Skeletal muscle tissue (tissue), 4 donors: ENCODE results near the gene CCDC188. TPM values are rescaled to one million over a fixed set of nuclear protein-coding genes. Genes with fewer than 3 reads are reported as not detected.

Experiments used
- H3K27ac ChIP-seq: one replicate; pipeline ENCODE4 v1.7.0; 2013; ENCODE audit warnings: mild to moderate bottlenecking, low read depth, low read length, inconsistent platforms
- H3K27me3 ChIP-seq, 3 donors: one replicate each; pipeline ENCODE4 v1.7.0; 2013; ENCODE audit warnings: low read length in 3 of 3; ENCODE audit not compliant: control insufficient read depth in 3 of 3, insufficient read depth in 3 of 3
- H3K36me3 ChIP-seq, 3 donors: one replicate each; pipeline ENCODE4 v1.7.0; 2013; ENCODE audit warnings: low read length in 3 of 3; ENCODE audit not compliant: control insufficient read depth in 3 of 3, insufficient read depth in 3 of 3
- H3K4me1 ChIP-seq, 3 donors: one replicate each; pipeline ENCODE4 v1.7.0; 2013; ENCODE audit warnings: low read length in 3 of 3, mild to moderate bottlenecking in 3 of 3; ENCODE audit not compliant: control insufficient read depth in 3 of 3, insufficient read depth in 3 of 3
- H3K4me3 ChIP-seq, 3 donors: one replicate each; pipeline ENCODE4 v1.7.0; 2013; ENCODE audit warnings: low read length in 3 of 3
- H3K9ac ChIP-seq, 3 donors: one replicate each; pipeline ENCODE4 v1.7.0; 2013; ENCODE audit warnings: low read length in 3 of 3, mild to moderate bottlenecking in 3 of 3, moderate library complexity in 2 of 3, low read depth in 1 of 3
- H3K9me3 ChIP-seq, 3 donors: one replicate each; pipeline ENCODE4 v1.7.0; 2013; ENCODE audit warnings: low read length in 3 of 3; ENCODE audit not compliant: control insufficient read depth in 3 of 3
- total RNA-seq: library from RNA; depleted of rRNA; stranded (reverse); fragments of >200 nt; gene quantifications from one replicate; pipeline ENCODE4 v1.2.3, GENCODE V29; 2014
- donor health status: Osteomylitis.

CCDC188 gene
- total RNA-seq, 1 donor from 2014 or later, result not detected

GRCh38 chr22:20178075-20178914 is 27.4 kb upstream of the CCDC188 start:
- H3K9me3 ChIP-seq, result no peaks in the 10 kb centered on the region
- H3K9ac ChIP-seq, result no peak overlapping the region
- H3K36me3 ChIP-seq, result no peaks in the 10 kb centered on the region
- no peaks in the 10 kb centered on the region for H3K4me1 ChIP-seq
- H3K4me3 ChIP-seq, result no peak overlapping the region
- H3K27me3 ChIP-seq, result peaks cover 0 to 9% (median 3%) of the 10 kb centered on the region in 3 donors
- H3K27ac ChIP-seq, result no peak overlapping the region

GRCh38 chr22:20177217-20177911 is 26.5 kb upstream of the CCDC188 start:
- Histone ChIP-seq H3K27me3 (peaks cover 0 to 9% (median 3%) of the 10 kb centered on the region in 3 donors), H3K27ac (no peak overlapping the region), H3K9me3 (no peaks in the 10 kb centered on the region), H3K9ac (no peak overlapping the region), H3K36me3 (no peaks in the 10 kb centered on the region), H3K4me1 (no peaks in the 10 kb centered on the region), H3K4me3 (no peak overlapping the region)

- Histone ChIP-seq H3K27ac (no peak overlapping the region), H3K9ac (no peak overlapping the region), H3K36me3 (no peaks in the 10 kb centered on the region), H3K27me3 (peaks cover 0 to 9% (median 3%) of the 10 kb centered on the region in 3 donors), H3K4me3 (no peak overlapping the region), H3K4me1 (no peaks in the 10 kb centered on the region), H3K9me3 (no peaks in the 10 kb centered on the region)
Measured at GRCh38 chr22:20176421-20177085, 25.7 kb upstream of the CCDC188 start.

- Histone ChIP-seq H3K36me3 (no peaks in the 10 kb centered on the region), H3K9me3 (no peaks in the 10 kb centered on the region), H3K27me3 (peaks cover 0 to 9% (median 3%) of the 10 kb centered on the region in 3 donors), H3K9ac (no peak overlapping the region), H3K4me1 (no peaks in the 10 kb centered on the region), H3K4me3 (no peak overlapping the region), H3K27ac (no peak overlapping the region)
Measured at GRCh38 chr22:20175597-20175900, 24.7 kb upstream of the CCDC188 start.

GRCh38 chr22:20174785-20175596 is 24.1 kb upstream of the CCDC188 start:
- Histone ChIP-seq H3K36me3 (no peaks in the 10 kb centered on the region), H3K27ac (no peak overlapping the region), H3K9me3 (no peaks in the 10 kb centered on the region), H3K9ac (no peak overlapping the region), H3K4me3 (no peak overlapping the region), H3K27me3 (peaks cover 0 to 9% (median 3%) of the 10 kb centered on the region in 3 donors), H3K4me1 (no peaks in the 10 kb centered on the region)

GRCh38 chr22:20173772-20174171 is 22.9 kb upstream of the CCDC188 start:
- H3K9ac ChIP-seq, result no peak overlapping the region
- no peaks in the 10 kb centered on the region for H3K9me3 ChIP-seq
- no peaks in the 10 kb centered on the region for H3K36me3 ChIP-seq
- H3K27ac ChIP-seq, result no peak overlapping the region
- peaks cover 0 to 11% (median 0%) of the 10 kb centered on the region in 3 donors for H3K27me3 ChIP-seq
- no peak overlapping the region for H3K4me3 ChIP-seq
- no peaks in the 10 kb centered on the region for H3K4me1 ChIP-seq

- Histone ChIP-seq H3K4me3 (no peak overlapping the region), H3K4me1 (no peaks in the 10 kb centered on the region), H3K27me3 (peaks cover 0 to 16% (median 0%) of the 10 kb centered on the region in 3 donors), H3K36me3 (no peaks in the 10 kb centered on the region), H3K9me3 (no peaks in the 10 kb centered on the region), H3K27ac (no peak overlapping the region), H3K9ac (no peak overlapping the region)
Measured at GRCh38 chr22:20173246-20173645, 22.4 kb upstream of the CCDC188 start.

GRCh38 chr22:20172141-20172613 is 21.3 kb upstream of the CCDC188 start:
- Histone ChIP-seq H3K9me3 (no peaks in the 10 kb centered on the region), H3K27me3 (peaks cover 0 to 10% (median 0%) of the 10 kb centered on the region in 3 donors), H3K9ac (no peak overlapping the region), H3K36me3 (no peaks in the 10 kb centered on the region), H3K4me1 (no peaks in the 10 kb centered on the region), H3K4me3 (no peak overlapping the region), H3K27ac (no peak overlapping the region)

GRCh38 chr22:20171288-20172140 is 20.7 kb upstream of the CCDC188 start:
- H3K9ac ChIP-seq, result no peak overlapping the region
- no peaks in the 10 kb centered on the region for H3K9me3 ChIP-seq
- H3K27ac ChIP-seq, result no peak overlapping the region
- peaks cover 0 to 12% (median 0%) of the 10 kb centered on the region in 3 donors for H3K27me3 ChIP-seq
- H3K4me1 ChIP-seq, result no peaks in the 10 kb centered on the region
- no peak overlapping the region for H3K4me3 ChIP-seq
- no peaks in the 10 kb centered on the region for H3K36me3 ChIP-seq
